HG03457 (cell line): ENCODE measurements around the gene CREBBP.

Source experiments
- ATAC-seq: cut with Tn5 transposase; IDR thresholded peaks from one replicate; pipeline ENCODE4 v1.9.1; 2021; ENCODE audit warnings: moderate number of reproducible peaks; ENCODE audit not compliant: unreplicated experiment

Gene CREBBP

DNA sequence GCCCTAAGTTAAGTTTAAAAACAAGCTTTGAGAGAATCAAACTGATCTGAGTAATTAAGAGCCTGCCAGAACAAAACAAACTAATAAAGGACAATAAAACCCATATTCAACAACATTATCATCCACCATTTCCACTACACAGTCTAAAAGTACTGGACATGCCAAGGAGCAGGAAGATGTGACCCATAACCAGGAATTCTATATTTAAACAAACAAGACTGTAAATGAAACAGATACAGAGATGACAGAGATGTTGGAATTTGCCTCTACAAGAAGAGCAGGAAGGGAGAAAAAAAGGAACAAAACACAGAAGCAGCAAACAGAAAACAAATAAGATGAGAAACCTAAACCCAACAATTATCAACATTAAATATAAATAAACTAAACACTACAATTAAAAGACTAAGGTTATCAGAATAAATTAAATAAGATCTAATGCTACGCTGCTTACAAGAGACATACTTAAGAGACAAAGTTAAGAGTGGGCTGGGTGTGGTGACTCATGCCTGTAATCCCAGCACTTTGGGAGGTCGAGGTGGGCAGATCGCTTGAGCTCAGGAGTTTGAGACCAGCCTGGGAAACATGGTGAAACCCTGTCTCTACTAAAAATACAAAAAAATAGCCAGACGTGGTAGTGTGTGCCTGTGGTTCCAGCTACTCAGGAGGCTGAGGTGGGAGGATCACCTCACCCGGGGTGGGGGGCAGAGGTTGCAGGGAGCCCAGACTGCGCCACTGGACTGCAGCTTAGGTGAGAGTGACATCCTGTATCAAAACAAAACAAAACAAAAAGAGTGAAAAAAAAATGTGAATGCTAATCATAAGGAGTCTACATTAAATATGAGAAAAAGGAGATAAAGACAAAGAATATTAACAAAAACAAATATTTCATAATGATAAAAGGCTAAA is 50.6 kb downstream of the CREBBP start:
- ATAC-seq: no peak

DNA sequence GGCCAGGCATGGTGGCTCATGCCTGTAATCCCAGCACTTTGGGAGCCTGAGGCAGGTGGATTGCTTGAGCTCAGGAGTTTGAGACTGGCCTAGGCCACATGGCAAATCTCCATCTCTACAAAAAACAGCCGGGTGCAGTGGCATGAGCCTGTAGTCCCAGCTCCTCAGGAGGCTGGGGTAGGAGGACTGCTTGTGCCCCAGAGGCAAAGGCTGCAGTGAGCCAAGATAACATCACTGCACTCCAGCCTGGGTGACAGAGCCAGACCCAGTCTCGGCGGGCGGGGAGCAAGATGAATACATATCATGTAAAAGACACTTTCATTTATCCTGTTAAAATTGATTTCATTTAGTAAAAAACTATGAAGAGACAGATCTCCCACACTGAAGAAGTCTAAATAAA is 54.6 kb downstream of the CREBBP start:
- no peak for ATAC-seq

DNA sequence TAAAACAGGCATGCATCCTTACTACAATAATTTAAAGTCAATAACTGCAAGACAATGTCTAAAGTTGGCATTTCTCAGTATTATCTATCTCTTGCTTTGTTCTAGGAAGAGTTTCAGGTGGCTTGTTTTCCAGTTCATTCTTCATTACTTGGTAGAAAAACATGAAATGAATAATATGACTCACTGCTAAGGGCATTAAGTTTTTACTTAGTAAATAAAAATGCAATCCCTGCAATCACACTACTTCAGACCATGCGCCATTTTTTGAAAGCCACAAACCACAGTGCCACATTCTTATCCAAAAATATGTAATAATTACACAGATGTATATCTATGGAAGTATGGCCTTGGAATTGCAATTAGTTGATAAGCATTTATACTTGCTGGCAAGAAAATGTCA is 55.4 kb downstream of the CREBBP start:
- no peak for ATAC-seq

DNA sequence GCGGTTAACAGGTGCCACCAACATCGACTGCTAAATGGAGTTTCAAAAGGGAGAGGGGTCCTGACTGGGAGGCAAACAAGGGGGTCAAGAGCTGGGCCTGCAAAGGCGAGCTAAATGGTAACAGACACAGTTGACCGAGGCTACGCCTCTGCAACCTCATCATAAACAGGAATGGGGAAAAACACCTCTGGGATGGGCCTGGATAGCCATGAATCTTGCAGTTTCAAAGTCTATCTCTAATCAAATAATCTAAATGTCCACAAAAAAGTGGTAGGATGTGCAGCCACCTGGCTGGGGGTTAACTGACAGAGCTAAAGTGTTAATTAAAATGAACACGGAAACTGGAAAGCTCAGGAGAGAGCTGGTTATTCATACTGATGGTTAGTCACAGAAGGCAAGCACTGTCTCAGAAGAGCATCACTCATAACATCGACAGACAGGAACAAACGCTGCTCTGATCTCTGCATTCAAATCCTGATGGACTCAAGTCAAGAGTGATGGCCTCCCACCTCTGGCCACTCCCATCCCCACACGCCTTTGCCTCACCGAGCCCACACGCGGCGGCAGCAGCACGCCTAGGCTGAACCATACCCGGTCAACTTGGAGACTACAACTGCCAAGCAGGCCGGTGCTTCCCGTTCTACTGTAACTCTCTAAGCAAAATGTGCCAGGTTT is 56.3 kb downstream of the CREBBP start:
- no peak for ATAC-seq

DNA sequence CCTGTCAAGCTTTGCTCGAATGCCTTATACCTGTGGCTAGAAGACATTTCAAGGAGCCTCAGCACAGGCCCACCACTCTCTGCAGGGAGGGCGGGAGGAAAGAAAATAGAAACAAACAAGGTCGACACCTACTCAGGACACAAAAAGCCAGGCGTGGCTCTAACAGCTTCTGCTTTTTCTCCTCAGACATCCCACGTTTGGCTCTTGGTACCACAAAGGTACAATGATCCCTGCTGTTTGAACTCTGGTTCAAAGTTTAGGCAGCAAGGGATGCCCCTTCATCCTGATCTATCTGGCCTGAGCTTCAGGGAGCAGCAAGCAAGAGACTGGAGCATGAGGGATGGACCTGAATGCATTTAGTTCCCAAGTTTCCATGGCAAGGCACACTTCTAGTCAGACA is 57.1 kb downstream of the CREBBP start:
- no peak for ATAC-seq

DNA sequence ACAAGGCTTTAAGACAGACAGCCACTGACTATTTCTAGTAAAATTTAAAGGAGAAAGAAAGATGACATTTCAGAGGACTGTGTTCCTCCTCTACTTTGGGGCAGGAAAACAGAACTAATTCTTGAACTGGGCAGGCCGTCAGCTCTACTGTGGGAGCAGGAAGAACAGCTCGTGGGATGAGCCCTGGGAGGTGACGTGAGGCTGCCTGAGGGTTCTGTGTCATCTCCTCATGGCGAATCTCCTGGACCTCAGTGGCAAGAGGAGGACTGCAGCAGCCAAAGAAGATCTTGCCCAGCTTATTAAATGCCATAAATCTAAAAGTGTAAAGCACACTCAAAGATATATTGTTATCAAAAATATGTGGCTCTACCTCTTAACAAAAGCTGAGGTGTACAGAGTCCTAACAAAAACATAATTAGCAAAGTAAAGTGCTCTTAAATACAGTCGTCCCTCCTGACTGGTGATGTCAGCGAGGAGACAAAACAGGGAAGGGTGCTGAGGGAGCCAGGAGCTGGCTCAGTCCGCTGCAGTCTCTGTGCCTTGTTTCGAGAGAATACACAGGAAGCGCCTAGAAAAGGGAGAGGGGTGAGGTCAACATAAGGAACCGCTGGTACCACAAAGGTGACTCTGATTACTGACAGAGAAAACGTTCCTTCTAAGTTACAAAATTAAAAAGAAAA is 58.0 kb downstream of the CREBBP start:
- no peak for ATAC-seq

DNA sequence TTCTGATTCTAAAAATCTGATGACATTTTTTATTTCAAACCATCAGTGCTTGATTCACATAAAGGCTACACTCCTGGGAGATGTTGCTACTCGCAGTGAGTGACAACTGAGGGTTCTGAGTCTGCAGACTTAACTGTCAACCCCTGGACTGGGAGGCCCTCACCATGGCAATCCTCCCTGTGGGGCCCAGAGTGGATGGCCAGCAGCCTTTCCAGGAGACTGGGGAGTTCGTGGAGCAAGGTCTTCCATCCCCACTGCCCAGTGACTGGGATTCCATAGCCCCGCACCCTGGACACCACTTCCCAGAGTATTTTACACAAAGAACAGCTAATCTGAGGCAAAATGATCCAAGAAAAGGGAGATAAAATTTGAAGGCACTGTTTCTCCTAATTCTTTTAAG is 59.3 kb downstream of the CREBBP start:
- ATAC-seq: no peak

DNA sequence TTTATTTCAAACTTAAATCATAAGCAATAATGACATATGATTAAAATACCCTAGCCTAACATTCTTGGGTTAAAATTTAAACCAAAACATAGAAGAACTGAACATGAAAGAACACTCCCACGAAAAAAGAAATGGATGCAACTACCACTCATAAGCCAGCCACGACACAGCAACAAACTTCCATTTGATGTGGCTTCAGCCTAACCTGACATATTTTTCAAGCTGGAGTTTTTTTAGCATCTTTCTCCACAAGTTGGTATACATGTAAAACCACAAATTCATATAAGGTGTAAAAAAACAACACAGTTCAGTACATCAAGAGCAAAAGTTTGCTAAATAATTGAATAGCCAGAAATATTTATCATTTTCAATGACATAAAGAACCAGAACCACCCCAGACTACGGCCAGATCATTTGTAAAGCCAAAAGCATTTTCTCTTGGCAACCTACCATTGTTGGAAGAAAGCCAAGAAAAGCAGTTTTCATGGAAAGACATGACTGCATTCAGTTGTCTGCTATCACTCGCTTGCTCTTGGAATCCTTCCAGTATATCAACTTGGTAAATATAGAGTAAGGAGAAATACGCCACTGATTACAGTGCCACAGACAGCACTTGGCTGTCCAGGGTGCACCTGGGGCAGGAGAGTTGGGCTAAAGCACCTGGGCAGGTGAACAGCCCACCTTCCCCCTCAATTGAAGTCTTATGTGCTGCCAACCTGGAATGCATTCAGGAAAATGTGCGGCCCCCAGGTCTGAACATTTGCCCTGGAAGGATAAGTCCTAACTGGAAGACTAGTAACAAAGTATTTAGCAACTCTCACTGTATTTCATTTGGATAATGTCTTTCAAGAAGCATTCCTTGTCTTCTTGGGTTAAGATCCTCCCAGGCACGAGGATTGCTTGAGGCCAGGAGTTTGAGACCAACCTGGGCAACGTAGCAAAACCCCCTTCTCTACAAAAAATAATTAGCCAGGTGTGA is 60.5 kb downstream of the CREBBP start:
- ATAC-seq: no peak

DNA sequence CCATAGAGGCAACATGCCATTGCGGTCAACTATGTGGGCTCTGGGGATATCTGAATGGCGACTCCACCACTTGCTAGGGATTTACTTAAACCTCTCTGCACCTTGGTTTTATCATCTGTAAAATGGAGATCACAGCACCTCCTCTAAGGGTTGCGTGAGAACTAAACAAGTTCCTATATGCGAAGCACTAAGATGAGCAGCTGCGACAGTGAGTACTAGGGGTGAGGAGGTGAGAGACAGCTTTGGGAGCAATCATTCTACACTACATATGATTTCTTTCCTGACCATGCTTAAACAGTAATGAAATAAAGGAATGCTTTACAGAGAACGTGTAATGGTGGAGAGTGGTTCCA is 61.4 kb downstream of the CREBBP start:
- no peak for ATAC-seq

DNA sequence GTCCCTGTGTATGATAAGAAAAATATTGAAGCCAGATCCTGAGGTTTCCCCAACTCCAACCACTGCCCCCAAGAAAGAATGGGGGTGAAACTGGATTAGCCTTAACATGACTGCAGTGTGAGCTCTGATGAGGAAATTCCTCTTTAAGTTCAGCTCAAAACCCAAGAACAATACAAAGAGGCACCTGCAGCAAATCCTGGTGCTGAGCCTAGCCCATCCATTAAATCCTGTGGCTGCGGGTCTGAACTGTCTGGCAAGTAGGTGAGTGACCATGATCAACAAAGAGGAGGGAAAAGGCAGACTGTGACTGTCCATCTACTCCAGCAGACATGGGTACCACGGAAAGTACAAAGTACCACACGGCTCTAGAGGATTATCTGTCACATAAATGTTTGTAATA is 64.2 kb downstream of the CREBBP start:
- ATAC-seq: no peak

DNA sequence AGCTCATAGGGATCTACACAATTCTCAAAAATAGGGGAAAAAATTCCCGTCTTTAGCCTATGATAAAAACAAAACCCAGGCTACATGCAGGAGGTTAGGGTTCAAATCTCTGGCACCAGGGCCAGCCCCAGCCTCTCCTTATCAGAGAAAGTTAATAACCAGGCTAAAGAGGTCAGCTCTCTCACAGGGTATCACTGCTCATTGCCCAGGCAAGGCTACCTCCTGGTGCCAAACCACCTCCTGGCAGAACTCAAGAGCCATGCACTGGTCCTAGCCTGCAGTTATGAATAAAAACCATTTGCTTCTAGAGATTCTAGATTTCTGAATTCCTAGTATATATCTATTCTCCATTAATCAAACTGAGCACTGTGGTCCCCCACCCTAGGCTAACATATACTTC is 65.8 kb downstream of the CREBBP start:
- ATAC-seq: no peak

DNA sequence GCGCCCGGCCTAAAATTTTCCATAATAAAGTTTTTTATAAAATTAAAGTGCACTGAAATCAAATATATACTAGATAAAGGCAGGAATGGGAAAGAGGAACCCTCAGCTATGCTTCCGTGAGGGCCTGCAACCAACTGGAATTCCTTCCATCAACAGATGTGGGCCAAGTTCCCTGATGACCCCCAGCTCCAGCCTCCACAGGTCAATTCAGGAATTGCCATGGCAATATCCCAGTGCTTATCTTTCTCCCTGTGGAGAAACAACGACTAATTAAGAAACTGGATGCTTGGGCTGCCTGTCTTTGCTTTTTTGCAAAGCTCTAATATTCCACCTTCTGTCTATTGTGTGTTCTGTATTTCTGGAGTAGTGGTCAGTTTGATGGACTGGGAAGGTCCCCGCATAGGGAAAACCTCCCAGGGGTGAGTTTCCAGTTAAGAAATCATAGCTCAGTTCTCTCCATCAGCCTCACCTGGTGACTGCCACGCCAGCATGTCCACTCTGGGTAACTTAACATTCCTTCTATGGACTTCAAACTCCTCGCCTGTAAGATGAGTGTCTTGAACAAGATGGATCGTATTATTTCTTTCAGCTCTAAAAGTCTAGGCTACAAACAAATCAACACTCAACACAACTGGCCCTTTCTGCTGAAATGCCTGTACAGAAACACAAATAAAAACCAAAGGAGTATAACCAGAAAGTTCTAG is 67.9 kb downstream of the CREBBP start:
- ATAC-seq: no peak

DNA sequence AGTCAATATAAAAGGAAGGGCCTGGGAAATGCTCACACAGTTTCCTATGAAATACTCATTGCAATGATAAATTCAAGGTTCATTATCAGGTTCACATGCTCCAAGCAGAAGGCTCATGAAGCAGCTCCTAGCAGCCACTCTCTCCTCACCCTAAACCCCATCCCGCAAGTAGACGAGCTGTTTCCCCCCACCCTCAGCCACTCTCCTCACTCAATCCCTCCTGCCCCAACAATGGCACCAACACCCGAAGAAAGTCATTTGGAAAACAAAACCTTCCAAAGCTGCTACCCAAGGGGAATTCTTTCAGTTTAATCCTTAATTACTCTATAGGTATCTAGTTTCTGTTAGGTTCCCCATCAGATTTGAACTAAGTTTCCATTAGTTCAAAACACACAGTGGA is 69.7 kb downstream of the CREBBP start:
- ATAC-seq: no peak

DNA sequence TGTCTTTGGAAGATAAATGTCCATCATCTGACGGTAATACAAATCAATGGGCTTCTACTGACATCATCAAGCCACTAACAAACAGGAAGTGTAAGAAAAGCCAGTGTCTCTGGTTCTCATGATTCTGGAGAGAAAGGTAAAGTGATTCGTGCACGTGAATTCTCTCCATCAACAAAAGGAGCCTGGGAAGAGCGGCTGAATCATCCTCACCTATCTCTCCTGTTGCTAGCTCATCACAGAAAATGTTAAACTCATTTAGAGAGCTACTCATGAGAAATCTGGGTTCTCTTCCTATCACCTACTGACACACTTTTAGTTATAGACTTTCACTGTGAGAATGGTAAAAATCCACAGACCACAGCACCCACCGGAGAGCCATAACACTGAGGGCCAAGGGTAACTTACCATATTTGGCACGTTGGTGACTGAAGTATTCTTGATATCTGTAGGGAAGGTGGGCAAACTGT is 70.3 kb downstream of the CREBBP start:
- ATAC-seq: no peak

DNA sequence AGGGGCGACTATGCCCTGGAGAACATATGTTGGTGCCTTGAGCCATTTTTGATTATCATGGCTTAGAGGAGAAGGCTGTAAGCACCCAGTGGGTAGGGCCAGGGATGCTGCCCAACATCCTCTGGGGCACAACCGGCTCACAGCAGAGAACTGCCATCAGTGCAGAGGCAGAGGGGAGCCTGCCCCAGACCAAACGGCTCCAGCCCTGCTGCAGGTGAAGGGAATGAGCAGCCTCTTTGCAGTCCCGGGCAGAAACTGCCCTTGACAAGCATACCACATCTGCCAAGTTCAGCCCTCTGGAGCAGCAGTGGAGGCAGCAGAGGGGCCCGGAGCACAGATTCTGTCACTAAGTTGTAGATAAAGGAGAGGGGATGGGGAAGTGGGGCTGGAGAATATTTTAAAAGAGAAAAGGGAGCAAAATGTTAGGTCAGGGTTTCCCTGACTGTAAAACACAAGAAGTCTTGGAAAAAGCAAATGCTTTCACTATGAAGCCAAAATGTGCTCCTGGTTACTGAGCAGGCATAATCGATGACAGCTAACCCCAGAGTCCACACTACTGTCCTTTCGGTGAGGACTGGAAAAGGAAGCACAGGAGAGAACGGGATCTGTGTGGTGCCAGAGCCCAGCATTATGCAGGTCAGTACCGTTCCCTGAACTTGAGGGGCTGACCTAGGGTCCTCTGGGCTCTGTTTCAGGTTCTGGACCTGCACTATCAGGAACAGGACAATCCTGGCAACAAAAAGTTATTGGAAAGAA is 72.0 kb downstream of the CREBBP start:
- ATAC-seq: no peak

DNA sequence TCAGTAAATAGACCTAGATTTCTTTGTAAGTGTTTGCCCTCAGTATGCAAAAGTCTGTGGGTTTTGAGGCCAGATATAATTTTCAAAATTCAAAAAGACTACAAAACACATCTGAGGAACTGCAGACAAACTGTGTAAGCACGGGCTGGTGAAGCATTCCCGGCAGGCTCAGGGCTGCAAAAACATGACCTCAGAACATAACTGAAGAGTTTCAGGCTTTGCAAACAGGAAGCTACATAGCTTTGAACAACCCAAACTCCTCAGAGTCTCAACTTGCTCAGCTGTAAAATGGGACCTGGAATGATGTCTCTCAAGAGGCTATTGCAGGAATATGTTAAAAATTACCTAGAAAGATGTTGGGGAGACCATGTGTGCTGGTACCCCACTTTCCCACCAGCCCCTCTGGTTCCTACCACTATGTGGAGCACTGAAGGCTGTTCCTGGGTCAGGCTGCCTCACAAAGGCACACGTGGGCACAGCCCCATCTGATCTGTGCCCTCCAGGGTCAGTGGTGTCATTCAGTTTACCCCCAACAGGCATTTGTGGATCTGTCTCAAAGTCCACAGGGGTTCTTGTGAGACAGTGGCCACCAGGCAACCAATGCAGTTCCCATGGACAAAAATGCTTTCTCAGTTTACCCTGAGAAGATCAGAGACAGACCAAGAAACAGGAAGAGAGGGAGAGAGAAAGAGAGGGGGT is 72.9 kb downstream of the CREBBP start:
- no peak for ATAC-seq

DNA sequence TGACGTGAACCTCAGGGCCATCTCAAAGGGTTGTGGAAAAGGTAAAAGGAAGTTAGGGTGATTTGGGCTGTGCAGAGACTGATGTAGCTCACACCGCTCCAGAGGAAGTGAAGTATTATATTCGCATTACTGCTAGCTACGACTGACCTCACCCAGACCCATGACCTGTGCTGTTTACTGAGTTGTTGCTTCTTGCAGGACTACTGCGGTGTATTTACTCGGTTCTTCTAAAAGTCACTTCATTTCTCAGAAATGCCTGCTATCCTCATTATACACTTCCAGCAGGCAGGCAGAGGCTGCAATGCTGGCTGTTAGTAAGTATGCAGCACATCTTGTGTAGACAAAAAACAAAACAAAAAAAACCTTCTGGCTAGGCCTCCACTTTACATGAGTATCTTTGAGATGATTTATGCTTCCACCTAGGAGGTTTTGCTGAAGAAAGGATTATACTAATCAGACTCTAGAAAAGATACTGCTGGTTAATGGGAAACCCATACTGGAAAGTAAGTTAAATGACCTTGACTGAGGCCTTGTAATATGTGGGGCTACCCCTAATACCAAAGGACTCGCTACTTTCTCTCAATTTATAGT is 76.0 kb downstream of the CREBBP start:
- ATAC-seq: no peak
